Activated CD8-positive, alpha-beta memory T cell treated with anti-CD3 and anti-CD28 coated beads, Interleukin-2, amount 50 U/mL, for 48 hours (primary cell): ENCODE measurements around the gene CAMTA2.

Source experiments
- DNase-seq: peaks from one replicate; pipeline ENCODE4 v3.0.0-alpha.2; 2020

CAMTA2 gene

DNA sequence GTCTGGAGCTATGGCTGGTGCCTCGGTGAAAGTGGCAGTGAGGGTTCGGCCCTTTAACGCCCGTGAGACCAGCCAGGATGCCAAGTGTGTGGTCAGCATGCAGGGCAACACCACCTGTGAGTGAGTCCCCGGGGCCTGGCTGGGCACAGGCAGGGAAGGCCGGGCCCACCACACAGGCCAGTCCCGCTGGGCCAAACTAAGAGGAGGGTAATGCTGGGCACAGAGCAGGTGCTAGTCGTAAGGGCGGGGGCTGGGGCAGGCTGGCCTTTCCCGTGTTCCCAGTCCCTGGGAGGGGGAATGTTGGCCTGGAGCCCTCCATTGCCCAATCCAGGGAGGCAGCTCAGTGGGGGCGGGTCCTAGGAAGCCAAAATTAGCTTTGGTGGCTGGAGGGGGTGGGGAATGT, 12.8 kb upstream of the CAMTA2 start:
- DNase-seq = no peak

DNA sequence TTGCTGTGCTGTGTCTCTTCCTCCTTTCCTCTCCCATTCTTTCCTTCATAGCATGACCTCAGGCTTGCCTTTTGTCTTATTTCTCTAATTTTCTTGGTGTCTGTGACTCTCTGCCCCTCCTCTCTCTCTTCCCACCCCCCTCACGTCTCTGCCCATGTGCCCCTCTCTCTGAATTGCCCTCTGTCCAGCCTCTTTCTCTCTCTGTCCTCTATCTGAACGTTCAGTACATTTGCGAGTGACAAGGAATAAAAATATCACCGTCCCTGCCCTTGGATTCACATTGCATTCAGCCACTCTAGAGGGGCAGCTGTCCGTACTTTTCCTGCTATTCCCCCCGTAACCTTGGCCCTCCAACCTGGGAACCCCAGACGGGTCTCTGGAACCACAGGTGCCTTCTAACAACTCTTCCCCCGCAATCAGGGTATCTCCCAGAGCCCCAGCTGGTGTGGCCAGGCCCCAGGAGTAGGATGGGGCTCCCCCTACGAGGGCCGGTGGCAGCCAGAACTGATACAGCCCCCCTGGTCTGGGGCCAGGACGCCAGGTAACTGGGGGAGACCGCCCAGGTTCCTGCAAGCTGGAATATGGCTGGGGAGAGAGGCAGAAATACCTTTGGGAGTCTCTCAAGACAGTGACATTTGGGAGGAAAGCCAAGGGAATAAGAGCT, 12.1 kb upstream of the CAMTA2 start:
- no peak for DNase-seq

DNA sequence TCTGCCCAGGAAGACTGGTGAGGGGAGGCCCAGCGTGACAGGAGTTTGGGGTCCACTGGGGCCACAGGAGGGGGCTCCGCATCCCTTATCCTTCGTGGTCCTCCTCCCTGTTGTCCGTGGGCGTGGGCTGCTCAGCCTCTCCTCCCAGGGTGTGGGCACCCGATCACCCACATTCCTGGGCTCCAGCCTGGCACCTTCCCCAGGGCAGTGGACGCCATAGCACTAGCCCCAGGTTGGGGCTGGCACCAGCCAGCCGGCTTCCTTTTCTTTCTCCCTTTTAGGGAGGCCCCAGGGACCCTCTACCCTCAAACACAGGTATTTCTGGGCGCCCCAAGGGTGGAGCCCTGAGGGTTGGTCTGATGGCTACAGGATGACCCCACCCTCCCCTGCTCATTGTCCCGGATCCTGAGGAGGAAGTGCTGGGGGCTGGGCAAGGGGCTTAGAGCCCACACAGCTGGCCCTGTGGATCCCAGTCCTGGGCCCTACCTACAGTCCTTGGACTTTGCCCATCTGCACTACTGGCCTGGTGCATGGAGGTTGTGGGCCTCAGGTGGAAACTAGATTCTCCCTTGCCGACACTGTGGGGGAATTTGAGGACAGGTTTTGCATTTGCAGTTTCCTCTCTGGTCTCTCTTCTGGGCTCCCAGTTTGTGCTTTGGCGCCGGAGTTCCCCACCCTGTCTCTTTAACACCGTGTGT, 11.4 kb upstream of the CAMTA2 start:
- no peak for DNase-seq

- DNase-seq = peak; percentile 71
Observed at GRCh38 chr17:4998027-4998731, 10.7 kb upstream of the CAMTA2 start.

DNA sequence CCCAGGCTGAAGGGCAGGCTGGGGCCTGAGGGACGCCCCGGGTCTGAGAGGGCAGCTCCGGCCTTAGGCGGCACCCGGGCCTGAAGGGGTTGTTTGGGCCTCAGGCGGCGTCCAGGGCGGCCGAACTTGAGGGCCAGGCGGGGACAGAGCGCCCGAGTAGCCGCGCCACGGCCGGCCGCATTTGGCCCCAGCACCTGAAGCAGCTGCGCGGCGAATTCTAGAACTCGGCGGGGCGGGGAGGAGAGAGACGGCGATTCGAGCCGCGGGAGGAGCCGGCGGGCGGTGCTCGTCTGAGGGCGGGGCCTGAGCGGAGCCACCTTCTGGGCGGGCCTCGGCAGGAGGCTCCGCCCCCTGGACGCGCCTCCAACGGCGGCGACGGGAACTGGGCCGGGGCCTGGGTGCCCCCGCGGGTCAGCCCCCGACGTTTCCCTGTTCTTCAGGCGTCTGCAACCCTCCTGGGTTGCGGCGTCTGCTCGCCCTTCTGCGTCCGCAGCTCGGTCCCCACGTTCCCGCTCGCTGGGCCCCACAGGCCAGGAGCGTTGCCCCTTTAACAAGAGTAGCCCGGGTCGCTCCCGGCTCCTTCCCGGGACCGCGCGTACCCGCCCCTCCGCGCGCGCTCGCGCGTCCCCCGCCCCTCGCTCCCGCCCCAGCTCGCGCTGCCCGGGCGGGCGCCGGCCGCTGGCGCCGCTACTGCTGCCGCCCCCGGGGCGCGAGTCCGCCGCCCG, 10.0 kb upstream of the CAMTA2 start, which contains the start of the genes INCA1 and KIF1C:
TSS of gene INCA1 (minus strand) at position 221 of the 725 bp plus-strand sequence. CDS start 3,085 bp downstream, outside the sequence.
TSS of gene KIF1C (plus strand) at position 649 of the 725 bp plus-strand sequence. CDS start 2,297 bp downstream, outside the sequence.
- DNase-seq = peak; percentile 93

- no peak for DNase-seq
Observed at GRCh38 chr17:4994081-4994595, 6.7 kb upstream of the CAMTA2 start.

GRCh38 chr17:4987767-4988567, 492 bp upstream of the CAMTA2 start:
- no peak for DNase-seq

DNA sequence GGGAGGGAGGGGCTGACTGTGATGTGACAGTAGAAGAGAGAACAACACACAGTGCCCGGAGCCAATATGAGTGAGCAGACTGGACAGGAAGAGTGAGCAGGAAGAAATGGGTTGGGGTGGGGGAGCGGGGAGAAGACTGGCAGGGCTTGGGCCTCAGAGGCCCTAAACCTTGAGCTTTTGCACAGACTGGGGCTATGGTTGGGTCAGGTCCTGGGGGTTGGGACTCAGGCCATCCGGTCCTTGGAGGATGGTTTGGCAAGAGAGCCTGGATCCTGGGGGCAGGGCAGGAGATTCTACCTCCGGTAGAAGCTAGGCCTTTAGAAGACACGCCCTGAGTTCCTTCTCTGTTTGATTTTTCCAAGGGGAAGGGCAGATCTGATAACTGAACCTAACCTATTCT, 1.1 kb downstream of the CAMTA2 start:
- no peak for DNase-seq

- no peak for DNase-seq
Observed at GRCh38 chr17:4982305-4982704, 5.2 kb downstream of the CAMTA2 start.

GRCh38 chr17:4980644-4981216, 6.7 kb downstream of the CAMTA2 start:
- DNase-seq = no peak

DNA sequence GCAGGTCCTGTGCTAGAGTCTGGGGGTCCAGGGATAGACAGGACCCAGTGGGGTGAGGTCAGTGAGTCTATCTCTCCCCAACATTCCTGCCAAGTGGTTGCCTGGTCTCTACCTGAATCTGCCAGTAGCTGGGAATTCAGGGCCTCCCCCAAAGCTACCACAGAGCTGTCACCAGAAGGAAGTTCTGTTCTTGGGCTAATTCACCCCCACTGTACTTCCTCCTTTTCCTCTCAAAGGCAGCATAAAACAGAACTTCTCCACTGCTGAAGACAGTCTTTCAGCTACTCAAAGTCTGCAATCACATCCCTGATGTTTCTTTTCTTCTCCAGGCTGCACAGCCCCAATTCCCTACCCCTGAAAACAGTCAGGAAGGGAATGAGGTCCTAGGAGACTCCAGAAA, 8.7 kb downstream of the CAMTA2 start:
- DNase-seq = no peak

DNA sequence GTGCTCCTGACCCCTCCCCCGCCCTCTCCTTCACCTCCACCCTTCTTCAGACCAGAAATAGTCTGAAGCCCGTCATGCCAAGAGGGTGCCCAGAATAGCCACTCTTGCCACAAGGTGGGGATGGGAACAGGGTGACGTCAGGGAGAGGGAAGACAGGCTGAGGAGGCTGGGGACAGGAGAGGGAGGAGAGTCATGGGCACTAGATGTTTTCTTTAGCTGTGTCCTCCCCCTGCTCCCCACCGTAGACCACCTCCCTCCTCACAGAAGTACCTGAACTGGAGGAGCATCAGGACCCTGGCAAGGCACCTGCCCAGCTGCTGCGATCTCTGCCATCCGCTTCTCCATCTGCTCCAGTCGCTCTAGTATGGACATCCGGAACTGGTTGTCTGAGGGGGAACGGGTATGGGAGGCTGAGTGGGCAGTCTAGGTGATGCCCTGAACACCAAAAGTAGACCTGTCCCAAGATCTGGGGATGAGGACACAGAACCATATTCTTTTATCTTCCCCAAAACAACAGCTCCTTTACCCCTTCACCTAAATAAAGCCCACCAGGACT, 13.3 kb downstream of the CAMTA2 start:
- DNase-seq = no peak

DNA sequence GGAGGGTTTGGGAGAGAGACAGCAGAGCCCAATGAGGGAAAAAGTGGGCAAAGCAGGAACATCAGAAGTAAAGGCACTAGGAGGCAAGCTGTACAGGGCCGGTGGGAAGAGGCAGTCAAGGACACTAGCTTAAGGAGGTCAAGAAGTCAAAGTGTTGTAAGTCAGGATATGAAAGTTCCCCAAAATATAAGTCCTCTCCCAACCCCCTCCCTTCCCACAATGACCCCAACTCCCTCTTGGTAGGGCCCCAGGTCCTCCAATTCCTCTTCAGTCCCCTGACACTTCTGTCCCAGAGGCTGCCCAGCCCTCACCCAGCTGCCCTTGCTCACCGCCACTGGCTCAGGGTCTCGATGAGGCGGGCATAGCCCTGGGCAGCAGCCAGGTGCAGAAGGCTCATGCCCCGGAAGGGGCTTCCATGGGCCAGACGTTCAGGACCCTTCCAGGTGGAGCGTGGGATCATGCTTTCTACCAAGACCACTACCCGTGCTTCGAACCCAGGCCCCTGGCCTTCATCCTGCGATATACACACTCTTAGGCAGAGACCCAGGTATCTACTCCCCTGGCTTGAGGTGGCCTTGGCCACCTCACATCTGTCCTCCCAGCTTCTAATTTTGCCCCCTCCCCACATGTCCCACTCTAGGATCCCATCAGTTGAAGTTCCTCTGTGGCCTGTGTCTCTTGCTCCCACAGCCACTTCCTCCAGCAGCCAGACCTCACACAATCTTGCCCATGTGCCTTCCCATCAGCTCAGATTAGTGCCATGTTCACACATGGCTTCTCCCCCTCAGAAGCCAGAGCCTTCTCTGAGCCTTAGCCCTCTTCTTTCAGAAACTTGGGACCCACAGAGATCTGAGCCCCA, 14.0 kb downstream of the CAMTA2 start:
- DNase-seq = no peak

DNA sequence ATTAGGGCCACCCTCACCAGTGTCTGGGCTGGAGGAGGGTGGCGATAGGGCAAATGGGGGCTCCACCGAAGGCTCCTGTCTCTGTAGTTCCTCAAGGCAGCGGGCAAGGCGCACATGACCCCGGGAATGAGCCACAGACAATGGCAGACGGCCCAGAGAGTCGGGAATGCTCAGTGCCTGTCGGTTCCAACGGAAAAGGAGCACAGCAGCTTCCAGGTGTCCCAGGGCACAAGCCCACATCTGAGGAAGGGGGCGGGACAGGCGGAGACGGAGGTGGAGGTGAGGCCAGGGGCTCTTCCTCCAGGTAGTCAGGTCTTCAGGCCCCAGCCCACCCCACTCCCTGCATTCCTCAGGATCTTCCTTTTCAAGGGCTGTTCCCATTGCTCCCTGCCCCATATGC, 14.7 kb downstream of the CAMTA2 start:
- no peak for DNase-seq

DNA sequence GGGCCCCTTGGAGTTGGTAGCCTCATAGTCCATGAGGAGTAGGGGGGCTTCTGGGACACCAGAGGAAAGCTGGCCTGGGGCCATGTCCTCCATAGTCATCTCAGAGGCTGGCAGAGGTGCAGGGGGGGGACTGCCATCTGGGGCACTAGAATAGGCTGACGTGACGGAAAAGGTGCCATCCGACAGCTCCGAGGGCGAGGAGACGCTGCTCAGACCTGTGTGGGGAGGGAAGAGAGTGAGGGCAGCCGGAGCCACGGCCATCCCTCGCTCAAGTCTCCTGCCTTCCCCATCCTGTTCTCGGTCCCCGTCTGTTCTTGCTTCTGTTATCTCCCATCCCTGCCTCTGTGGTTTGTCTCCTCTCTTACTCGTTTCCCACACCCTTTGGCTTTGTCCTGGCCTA, 15.2 kb downstream of the CAMTA2 start:
- DNase-seq = no peak

DNA sequence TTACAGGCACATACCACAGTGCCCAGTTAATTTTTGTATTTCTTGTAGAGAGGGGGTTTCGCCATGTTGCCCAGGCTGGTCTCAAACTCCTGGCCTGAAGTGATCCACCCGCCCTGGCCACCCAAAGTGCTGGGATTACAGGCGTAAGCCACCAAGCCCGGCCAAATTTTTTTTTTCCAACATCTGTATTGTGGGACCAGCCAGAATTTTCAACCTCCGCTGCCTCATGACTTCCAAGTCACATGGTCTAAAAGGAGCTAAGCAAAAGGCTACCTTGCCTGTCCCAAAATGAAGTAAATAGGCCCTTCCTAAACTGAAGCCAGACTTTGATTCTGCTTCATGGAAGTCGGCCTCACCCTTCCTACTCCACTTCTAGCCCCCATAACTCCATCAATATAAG, 15.6 kb downstream of the CAMTA2 start:
- no peak for DNase-seq

- no peak for DNase-seq
Observed at GRCh38 chr17:4970273-4970672, 17.2 kb downstream of the CAMTA2 start.

DNA sequence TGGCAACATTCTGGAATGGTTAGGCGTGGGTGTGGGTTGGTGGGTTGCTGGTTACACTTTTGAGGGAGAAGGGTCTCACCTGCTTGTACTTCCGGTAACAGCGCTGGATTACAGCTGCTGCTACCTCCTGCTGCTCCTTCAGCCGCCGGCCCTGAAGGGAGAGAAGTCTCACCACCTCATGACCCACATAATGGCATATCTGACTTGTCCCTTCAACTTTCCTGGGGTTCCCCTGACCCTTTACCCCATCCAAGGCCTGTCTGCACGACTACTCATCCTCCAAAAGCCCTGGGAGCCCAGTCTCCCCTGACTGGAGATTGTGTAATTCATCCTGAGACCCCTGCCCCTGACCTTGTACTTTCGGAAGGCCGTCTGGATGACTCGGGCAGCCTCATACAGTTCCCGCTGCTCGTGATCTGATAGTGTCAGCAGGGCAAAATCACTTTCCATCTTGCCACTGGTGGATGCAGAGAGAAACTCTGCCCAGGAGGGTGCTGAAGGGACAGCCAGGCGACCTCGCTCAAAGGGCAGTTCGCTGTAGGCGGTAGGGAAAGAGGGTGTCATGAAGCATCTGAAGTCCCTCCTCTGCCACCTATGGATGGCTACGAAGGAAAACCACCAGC, 17.8 kb downstream of the CAMTA2 start:
- peak; percentile 76 for DNase-seq

- DNase-seq = peak; percentile 84
Observed at GRCh38 chr17:4969047-4969550, 18.4 kb downstream of the CAMTA2 start.
